Fibroblast of peridontal ligament (primary cell): ENCODE data around the gene RAB11FIP4.

Experiments used
- DNase-seq: peaks from one replicate; pipeline ENCODE4 v3.0.0-alpha.2; 2010; ENCODE audit errors: extremely low read depth

Gene RAB11FIP4

DNA sequence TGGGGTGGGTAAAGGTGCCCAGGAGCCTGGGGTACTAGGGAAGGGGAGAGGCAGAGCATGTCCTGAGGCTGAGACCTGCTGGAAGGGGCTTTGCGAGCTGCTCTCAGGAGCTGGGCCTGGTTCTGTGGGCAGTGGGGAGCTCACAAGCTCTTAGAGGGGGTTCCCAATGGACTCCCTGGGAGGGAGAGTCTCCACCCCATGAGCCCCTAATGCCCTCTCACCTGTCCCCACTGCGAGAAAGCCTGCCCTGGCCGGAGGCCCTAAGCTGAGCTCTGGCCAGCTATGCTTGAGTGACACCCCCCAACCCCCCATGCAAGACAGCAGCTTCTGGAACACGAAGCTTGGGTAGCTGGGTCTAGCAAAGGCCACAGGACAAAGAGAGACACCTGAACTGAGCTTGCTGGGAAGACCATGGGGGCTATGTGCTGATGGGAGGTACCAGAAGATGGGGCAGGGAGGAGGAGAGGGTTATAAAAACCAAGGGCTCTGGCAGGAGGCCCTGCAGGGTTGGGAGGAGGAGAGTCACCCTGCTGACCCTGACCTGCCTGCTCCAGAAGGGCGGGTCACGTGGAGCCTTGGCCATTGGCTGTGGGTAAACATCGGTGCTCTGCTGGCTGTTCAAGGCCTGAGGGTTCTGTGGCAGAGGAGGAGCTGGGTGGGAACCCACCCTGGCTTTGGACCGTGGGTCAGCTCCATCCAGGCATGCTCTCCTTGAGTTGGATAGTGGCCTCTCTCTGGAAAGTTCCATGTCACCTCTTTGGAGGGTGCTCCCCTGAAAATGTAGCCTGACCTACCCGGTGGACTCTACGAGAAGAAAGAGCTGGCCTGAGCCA lies 106.7 kb downstream of the RAB11FIP4 start:
- DNase-seq = no peak

DNA sequence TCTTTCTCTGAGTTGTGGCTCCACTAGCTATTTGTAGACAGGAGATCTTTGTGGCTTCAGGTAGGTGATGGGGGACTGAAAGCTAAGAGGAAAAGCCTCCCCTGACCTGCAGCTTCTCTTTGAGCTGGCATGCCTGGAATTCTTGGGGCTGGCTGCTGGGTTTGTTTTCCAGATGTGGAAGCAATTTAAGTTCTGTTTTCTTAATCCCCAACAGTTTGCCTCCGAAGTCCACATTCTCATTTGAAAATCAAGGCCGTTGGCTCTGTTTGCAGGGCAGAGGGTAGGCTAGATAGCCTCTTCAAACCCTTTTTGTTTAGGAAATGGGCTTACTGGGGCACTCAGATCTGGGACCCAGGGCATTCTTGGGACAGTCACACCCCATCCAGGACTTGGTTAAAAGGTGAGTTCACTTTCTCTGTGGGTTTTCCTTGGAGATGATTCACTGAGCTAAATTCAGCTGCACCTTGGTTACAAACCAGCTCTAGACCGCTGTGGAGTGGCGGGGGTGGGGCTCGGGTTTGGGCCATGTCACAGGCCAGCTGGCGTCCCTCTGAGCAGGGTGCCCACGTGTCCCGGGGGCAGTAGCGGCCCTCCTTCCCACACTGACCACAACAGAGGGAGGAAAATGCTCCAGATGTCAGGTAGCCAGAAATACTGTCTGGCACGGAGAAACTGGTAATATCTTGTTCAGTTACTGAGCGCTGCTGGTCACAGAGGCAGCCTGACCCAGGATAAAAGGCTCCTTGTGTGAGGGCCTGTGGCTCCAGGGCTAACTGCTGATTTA lies 108.5 kb downstream of the RAB11FIP4 start:
- DNase-seq = peak; percentile 29

DNA sequence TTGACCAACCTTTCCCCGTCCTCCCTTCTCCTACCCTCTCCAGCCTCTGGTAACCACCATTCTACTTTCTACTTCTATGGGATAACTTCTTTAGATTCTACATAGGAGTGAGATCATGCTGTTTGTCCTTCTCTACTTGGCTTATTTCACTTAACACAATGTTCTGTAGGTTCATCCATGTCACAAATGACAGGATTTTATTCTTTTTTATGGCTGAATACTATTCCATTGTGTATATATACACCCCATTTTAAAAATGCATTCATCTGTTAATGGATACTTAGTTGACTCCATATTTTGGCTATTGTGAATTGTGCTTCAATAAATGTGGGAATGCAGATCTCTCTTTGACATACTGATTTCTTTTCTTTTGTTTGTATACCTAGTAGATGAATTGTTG lies 115.0 kb downstream of the RAB11FIP4 start:
- DNase-seq = no peak

DNA sequence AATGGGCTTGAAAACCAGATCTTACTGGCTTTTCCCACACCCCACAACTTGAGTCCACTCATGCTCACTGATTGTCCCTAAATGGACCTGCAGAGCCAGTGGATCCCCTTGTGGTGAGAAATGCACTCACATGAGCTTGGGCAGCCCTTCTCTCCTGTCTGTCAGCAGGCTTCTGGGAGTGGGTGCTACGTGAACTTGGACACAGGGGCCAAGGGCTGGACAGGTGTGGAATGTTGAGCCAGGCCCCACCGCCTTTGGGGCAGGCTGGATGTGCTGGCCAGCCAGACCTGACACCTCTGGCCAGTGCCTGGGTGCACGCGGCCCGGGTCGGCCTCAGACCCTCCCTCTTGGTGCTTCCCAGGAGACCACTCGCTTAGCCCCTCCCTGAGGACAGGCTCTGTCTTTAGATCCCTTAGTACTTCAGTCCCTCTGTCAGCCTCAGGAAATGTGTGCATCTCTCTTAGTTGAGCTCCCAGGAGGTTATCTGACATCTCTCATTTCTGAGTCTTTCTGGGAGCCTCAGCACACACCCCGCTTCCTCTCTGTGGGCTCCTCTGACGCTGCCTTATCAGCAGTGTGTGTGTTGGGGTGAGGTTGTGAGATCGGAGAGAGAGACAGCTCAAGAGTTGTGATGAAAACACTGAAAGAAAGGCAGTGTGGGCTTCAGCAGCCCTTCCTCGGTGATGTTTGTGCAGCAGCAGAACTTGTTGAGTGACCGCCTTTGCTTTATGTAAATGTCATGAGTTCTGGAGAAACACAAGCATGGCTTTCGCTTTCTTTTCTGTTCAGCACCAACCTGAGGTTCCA lies 117.0 kb downstream of the RAB11FIP4 start:
- no peak for DNase-seq

DNA sequence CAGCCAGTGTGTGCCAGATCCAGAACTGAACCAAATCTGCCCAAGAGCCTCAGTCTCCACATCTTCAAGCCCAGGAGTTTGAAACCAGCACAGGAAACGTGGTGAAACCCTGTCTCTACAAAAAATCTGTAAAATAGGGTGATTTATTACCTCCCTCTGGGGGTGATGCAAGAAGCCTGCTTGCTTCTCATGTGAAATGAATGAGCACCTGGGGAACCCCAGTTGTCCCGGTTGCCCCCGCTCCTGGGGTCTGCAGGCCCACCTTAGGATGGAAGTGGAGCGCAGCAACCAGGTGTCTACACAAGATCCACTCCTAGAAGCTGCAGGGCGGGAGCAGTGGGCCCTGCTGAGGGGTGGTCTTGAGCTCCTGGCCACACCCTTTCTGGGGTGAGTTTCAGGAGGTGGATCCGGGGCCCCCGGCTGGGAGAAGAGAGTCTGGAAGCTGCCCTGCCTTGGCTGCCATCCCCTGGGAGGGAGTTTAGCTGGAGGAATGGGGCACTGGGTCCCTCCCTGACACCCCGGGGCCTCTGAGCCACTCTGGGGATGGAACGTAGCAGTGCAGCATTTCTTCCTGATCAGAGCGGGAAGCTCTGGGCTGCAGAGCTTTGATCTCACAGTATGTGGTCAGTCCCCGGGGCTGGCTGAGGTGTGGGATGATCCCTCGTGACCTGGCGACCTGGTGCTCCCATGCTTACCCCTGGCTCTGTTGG lies 117.8 kb downstream of the RAB11FIP4 start:
- DNase-seq = no peak

DNA sequence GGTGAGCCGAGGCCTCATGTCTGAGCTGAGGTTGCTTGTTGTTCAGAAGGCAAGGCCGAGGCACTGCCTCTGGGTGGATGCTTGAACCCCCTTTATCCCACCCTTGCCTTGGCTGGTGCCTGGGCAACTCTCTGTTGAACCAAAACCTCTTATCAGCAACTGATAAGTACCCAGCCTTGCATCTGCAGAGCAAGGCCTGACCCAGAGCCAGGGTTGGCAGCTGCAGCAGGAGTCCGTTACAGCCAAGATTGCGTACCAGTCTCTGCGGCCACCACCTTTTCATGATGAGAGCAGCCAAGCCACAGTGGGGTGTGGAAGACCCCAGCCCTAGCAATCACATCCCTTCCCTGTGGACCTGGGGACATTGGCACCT lies 118.3 kb downstream of the RAB11FIP4 start:
- DNase-seq = no peak

DNA sequence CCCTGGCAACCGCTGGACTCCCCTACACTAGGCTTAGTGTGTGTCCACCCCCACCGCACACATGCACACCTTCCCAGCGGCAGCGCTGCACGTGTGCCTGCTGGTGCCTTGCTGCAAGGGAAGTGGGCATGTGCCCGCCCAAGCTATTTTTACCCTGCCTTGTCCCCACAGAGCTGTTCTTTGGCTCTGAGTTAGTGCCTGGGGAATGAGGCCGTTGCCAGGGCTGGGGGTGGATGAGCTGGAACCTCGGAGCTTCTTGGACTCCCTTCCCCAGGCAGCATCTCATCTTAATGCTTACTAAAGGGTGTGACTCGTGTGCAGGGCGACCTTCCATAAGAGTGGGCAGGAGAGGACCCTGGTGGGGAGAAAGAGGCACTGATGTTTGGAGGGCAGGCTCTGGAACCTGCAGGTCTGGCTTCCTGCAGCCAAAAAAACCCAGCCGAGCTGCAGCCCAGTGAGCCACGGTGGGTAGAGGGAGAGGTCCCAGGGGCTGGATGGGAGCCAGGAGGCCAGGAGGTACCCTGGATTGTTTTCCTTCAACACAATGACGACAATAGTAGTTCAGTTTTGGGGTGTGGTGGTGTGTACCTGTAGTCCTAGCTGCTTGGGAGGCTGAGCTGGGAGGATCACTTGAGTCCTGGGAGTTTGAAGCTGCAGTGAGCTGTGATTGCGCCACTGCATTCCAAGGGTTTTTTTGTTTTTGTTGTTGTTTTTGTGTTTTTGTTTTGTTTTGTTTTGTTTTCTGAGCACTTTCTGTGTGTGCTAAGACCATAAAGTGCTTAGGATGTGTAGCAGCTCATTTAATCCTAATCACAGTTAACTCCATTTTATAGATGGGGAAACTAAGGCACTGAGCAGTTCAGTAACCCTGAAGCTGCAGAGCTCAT lies 119.1 kb downstream of the RAB11FIP4 start:
- no peak for DNase-seq

DNA sequence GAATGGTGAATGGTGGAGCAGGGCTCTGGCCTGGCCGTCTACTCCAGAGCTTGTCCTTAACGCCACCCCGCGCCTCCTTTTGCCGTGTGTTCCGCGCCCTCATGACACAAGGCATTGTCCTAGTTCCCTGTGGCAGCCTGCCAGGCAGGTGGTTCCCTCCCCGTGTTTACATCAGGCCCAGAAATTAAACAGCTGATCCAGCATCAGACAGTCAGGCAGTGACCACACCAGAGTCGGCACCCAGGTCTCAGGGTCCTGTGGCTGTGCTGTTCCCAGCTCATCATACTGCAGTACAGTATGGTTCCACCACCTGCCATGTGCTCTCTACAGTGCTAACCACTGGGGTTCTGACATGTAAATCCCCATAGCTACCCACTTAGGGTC lies 119.7 kb downstream of the RAB11FIP4 start:
- DNase-seq = no peak

DNA sequence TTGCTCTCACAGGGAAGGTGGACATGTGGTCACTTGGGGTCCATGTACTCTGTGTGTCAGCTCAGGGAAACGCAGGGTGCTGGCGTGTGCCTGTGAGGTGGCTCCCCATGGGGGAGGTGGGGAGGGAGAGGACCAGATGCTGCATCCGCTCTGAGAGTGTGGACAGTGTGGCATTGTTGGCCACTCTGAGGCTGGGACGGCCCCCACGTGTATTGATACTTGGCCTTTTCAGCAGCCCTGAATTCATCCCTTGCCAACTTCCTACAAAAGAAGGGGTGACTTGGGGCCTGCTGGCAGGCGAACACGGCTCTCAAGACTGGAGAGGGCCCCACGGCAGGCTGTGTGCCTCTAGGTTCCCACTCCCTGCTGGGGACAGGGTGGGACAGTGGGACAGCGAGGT lies 120.1 kb downstream of the RAB11FIP4 start:
- DNase-seq = no peak

DNA sequence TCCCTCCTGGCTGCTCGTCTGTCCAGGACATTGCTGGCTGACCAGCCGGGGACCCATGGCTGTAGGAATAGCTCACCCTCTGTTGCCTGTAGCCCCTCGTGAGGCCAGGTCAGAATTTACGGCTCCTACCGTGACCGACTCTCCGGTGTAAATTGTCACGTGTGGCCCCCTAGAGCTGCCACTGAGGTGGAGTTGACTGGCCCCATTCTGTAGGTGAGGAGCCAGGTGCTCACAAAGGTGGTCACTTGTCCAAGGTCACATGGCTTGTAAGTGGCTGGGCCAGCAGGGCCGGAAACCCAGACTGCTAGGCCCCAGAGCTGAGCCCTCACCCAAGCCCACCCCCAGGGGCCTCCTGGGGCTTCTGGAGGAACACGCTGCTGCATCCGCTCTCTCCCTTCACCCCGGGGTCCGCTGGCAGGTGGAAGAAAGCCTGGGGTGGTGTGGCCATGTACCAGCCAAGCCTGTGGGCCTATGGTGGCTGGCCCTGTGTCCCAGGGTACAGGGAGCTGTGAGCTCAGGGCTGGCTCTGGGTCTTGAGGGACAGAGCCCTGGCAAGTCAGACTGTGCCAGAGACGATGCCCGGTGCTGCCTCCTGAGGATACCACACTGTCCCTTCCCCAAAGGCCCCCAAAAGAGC lies 120.7 kb downstream of the RAB11FIP4 start:
- DNase-seq = no peak

DNA sequence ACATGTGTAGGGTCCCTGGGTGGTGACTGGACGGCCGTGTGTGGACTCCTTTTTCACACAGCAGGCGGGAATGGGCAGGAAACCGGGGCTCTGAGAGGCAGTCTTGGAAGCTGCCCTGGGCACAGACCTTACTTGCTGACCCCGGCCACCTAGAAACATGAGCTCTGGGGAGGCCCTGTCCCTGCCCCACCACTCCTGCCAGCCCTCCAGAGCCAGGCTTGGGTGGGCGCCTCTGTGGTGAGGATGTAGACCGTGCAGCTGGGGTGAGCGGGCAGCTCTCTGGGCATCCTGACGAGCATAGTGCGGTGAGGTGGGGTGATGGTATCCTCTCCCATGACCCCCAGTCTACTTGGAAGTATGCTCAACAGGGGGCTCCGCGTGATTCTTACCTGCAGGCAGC lies 121.3 kb downstream of the RAB11FIP4 start:
- DNase-seq = no peak

DNA sequence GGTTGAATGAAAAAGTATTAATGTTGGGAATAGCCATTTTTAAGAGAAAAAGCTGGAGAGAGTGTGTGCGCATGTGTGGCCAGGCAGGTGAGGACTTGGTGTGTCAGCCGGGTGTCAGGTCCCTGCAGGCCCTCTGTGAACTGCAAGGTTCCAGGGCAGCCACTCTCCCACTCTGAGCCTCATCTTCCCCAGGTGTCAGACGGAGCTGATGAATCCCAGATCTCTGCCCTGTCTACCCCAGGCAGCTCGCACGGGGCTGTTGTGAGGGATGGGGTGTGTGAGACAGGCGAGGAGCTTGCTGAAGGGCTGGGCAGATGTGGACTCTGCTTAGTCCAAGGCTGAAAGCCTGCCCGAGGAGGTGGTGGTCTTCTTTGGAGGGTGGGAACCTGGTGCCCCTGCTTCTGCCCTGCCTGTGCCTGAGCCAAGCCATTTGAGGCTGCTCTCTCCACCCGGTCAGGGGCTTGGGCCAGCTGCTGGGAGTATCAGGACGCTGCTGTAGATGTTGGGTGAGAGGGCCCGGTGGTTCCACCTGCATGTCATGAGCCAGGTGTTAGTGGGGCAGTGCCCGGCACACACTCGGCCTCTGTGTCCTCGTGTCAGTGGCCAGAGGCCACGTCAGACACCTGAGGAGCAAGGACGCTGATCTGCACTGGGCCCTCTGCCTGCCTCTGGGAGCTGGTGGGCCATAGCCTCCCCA lies 122.4 kb downstream of the RAB11FIP4 start:
- no peak for DNase-seq

DNA sequence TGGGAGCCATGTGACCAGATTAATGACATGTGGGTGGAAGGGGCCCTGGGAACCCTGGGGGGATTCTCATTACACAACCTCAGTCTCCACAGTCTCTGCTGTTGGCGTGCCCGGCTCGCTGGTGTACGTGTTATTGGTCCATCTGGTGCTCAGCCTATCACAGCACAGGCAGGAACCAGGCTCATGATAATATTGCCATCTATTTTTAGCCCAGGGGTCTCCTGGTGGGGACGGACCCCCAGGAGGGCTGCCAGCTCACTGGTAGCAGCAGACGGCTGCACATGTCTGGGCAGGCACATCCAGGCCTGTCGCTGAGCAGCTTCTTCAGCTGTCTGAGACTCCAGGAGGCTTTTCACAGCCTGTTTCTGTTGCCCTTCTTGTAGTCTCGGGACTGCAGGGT lies 123.8 kb downstream of the RAB11FIP4 start:
- no peak for DNase-seq

DNA sequence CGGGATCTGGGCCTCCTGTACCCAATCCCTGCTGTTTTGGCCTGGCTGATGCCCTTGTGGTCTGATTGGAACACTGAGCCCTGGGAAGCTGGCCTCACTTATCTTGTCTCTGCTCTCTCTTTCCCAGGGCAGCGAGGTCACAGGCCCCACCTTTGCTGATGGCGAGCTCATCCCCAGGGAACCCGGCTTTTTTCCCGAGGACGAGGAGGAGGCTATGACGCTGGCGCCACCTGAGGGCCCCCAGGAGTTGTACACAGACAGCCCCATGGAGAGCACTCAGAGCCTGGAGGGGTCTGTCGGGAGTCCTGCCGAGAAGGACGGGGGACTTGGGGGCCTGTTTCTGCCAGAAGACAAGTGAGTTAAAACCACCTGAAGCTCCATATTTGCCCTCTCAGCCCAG lies 126.0 kb downstream of the RAB11FIP4 start:
- no peak for DNase-seq

DNA sequence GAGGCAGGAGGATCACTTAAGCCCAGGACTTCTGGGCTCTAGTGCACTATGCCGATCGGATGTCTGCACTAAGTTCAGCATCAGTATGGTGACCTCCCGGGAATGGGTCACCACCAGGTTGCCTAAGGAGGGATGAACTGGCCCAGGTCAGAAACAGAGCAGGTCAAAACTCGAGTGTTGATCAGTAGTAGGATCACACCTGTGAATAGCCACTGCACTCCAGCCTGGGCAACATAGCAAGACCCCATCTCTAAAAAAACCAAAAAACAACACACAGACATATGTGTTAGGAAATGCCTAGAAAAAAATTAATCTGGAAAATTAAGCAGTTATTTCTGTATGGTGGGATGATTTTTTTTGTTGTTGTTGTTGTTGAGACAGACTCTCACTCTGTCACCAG lies 127.0 kb downstream of the RAB11FIP4 start:
- DNase-seq = no peak

DNA sequence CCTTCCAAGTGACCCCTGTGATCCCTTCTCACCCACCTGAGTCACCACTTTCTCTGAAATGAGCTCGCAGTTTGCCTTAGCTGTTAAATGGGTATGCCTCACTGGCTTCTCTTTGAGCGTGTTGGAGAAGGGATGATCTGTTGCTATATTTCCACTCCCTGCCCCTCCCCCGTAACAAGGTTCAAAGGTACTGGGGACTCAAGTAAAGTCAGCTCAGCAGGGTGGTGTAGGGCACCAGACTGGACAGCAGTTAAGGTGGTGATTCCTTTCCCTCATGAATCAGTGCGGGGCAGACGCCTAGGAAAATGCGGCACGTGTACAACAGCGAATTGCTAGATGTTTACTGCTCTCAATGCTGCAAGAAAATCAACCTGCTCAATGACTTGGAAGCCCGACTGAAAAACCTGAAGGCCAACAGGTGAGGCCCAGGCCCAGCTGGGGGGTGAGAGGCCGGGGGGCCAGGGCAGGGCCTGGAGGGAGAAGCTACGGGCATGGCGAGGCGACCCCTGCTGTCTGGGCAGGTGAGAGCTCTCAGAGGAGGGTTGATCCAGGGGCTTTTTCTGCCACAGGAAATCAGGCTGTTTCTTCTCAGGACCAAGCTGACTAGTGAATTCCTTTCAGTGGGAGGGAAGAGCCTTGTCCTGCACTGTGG lies 130.3 kb downstream of the RAB11FIP4 start:
- no peak for DNase-seq

DNA sequence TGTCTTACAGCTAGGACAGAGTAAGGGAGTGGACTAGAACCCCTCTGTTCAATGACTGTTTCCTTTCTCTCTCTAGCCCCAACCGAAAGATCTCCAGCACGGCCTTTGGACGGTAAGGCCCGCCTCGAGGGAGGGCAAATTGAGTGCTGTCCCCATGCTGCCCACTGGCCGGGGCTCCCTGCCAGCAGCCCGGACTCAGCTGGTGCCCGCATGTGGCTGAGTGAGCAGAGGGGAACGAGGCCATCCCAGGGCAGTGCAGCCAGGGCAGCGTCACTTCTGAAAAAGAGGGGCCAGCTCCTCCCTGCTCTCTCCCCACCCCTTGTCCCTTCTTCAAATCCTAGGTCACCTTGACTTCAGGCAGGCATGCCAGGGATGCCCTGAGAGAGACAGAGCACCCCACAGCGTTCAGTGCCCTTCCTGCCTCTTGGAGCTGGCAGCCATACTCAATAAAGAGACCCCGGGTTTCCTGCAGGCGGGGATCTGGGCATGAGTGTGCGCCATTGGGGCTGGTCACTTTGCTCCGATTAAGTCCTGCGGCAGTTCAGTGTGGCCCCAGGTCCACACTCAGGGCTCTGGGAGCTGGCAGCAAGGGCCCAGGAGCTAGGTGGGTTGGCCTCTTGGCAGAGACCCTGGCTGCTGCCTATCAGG lies 130.9 kb downstream of the RAB11FIP4 start:
- DNase-seq = no peak

DNA sequence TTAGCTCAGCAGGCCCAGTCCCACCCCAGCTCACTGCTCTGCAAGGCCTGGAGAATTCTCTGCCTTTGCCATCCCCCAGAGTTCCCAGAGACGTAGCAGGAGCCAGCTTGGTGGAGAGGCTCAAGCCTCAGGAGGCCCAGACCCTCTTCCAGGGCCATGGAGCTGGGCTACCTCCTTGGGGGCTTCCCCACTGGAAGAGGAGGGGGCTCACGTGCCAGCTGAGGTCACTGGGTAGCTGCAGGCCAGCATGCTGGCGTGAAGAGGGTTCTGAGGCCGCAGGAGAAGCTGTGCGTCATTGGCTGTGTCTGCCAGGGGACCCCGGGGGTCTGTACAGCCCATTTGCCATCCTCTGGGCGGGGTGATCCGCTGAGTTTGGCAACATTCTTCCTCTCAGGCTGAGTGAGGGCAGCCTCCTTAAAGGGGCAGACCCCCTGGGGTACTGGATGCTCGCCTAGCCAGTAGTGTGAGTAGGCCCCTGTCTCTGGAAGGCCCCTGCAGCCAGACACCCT lies 131.6 kb downstream of the RAB11FIP4 start:
- DNase-seq = no peak
